ENCODE results near the gene RASSF1. TPM values are rescaled to one million over a fixed set of nuclear protein-coding genes. Genes with fewer than 3 reads are reported as not detected.
"Not testable (repeated sequence)": the region's sequence is repeated elsewhere in the genome, so short reads cannot be mapped to it uniquely, and the experiment has no call there.

Gene RASSF1
- total RNA-seq, 2 experiments from 2014 or later, result 75.8 to 76.5 TPM

DNA sequence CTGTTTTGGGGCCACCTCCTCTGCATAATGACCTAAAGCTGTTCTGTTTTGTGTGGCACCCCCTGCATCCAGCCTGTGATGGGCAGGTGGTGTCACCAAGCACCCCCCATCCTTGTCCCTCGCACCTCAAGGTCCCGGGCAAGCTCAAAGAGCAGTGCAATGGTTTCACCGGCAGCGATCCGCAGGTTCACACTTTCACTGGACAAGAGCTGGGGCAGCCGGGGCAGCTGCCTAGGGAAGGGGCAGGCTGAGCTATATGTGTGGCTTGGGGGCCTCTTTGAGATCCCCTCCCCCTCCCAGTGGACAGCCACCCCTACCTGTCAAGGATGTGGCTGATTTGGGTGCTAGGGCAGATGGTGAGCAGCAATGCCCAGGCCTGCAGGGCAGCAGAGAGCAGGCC, 51.5 kb downstream of the RASSF1 start:
- ATAC-seq, result no peak
- TF ChIP-seq, protein P1, sequence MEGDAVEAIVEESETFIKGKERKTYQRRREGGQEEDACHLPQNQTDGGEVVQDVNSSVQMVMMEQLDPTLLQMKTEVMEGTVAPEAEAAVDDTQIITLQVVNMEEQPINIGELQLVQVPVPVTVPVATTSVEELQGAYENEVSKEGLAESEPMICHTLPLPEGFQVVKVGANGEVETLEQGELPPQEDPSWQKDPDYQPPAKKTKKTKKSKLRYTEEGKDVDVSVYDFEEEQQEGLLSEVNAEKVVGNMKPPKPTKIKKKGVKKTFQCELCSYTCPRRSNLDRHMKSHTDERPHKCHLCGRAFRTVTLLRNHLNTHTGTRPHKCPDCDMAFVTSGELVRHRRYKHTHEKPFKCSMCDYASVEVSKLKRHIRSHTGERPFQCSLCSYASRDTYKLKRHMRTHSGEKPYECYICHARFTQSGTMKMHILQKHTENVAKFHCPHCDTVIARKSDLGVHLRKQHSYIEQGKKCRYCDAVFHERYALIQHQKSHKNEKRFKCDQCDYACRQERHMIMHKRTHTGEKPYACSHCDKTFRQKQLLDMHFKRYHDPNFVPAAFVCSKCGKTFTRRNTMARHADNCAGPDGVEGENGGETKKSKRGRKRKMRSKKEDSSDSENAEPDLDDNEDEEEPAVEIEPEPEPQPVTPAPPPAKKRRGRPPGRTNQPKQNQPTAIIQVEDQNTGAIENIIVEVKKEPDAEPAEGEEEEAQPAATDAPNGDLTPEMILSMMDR (IDR thresholded peaks at IDR 0.05), result no peak
- DNase-seq, result no peak
- Mint-ChIP-seq H3K27me3 (no peaks in the 10 kb centered on the region), H3K36me3 (ENCODE audit: low read depth) (peaks cover 37% of the 10 kb centered on the region), H3K4me1 (ENCODE audit: low read depth) (peaks cover 14% of the 10 kb centered on the region), H3K9me3 (no peaks in the 10 kb centered on the region), H3K27ac (no peak overlapping the region), H3K4me3 (peak overlapping the region; percentile 27)
- POLR2A ChIA-PET, result interaction anchor here (1.0 to 8.2 kb wide), 5 partner anchors 9 to 51 kb away, joined by 3 to 98 read pairs (median 6); partner anchors contain the start of genes HYAL3, LSMEM2 and NAA80
- CTCF ChIA-PET, result interaction anchor here (1.1 to 3.6 kb wide), 5 partner anchors 9 to 62 kb away, joined by 3 to 13 read pairs (median 7); partner anchors contain the start of genes HYAL3 and NAA80
- intact Hi-C loops (cut with micrococcal nuclease), result no loop called here

DNA sequence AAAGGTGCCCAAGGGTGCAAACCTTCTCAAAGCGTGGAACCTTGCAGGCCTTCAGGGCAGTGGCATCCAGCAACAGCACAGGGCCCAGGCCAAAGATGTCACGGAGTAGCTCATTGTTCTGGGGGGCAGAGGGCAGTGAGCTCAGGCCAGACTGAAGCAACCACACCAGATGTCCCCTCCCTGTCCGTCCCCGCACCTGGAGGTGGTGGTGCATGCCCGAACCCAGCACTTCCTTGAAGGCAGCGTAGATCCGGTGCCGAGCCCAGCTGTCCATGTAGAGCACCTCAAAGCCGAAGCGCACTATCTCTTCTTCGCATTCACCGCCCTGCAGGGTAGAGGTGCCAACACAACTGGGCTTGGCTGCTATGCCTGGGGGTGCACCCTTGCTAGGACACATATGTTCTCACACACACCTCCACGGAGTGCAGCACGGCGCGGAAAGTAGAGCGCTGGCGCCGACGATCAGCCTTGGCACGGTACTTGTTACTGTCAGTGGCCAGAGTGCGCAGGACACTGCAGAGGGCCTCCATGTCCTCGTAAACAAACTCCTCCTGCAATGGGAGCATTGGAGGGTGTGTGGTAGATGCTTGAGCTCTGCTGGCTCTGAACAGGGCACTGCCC, 52.1 kb downstream of the RASSF1 start:
- CTCF ChIA-PET, result interaction anchor here (1.1 to 3.6 kb wide), 4 partner anchors 13 to 62 kb away, joined by 3 to 13 read pairs (median 6); no protein-coding TSS in a partner anchor
- no peaks in the 10 kb centered on the region for H3K27me3 Mint-ChIP-seq
- H3K27ac Mint-ChIP-seq, result no peak overlapping the region
- DNase-seq, result no peak
- peaks cover 14% of the 10 kb centered on the region for H3K4me1 Mint-ChIP-seq (ENCODE audit: low read depth)
- POLR2A ChIA-PET, result interaction anchor here (1.0 to 8.2 kb wide), 6 partner anchors 8 to 48 kb away, joined by 3 to 98 read pairs (median 4); partner anchors contain the start of gene LSMEM2
- ATAC-seq, result no peak
- H3K36me3 Mint-ChIP-seq (ENCODE audit: low read depth), result peaks cover 37% of the 10 kb centered on the region
- no peaks in the 10 kb centered on the region for H3K9me3 Mint-ChIP-seq
- intact Hi-C loops (cut with micrococcal nuclease), result no loop called here
- H3K4me3 Mint-ChIP-seq, result no peak overlapping the region
- TF ChIP-seq, protein P1 (IDR thresholded peaks at IDR 0.05), result no peak

DNA sequence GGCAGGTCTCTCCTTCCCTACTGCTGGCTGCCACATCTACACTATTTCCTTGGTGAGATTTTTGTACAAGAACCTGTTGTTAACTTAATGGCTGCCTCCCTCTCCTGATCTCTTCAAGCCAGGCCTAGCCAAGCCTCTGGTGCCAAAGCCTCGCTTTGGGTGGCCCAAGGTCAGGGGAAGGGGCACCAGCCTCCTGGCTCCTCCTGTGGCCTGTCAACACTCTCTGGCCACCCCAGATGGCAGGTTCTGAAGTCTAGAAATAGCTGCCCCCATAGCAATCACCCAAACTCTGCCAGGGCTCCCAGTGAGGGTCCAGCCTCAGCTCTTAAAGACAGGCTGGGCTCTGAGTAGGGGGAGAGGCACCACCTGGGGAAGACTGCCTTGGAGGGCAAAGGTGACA, 53.4 kb downstream of the RASSF1 start:
- CTCF ChIA-PET, result interaction anchor here (1.3 to 3.6 kb wide), 3 partner anchors 12 to 40 kb away, joined by 3 to 13 read pairs (median 7); no protein-coding TSS in a partner anchor

DNA sequence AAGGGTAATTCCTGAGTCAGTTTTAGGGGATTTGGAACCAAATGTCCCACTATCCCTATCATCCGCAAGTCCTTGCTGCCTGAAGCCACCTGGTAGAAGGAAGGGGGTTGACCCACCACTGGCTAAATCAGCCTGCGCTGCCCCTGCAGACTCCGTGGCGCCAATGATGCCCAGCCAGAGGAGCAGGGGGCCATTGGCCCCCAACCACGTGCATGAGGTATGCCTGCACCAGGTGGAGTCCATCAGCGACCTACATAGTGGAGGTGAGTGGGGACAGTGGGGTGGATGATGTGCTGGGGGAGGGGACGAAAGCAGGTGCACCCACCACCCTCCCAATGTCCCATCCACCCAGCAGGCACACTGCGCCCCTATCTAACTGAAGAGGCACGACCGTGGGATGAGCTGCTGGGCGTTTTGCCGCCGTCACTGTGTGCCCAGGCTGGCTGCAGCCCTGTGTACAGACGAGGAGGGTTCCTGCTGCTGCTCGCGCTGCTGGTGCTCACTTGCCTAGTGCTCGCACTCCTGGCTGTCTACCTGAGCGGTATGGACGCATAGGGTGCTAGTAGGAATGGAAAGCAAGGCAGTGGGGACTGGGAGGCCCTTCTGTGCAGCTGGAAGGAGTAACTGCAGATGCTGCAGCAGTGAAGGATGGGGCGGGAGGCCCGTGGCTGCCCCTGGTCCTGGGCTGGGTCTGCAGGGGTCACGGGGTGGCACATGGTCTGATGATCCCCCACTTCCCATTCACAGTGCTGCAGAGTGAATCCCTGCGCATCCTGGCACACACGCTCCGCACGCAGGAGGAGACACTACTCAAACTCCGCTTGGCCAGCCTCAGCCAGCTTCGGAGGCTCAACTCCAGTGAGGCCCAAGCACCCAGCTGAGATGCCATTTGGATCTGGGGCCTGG, 54.1 kb downstream of the RASSF1 start:
- H3K9me3 Mint-ChIP-seq, result no peaks in the 10 kb centered on the region

More for the DNA sequence above, 53.4 kb downstream of the RASSF1 start:
- Mint-ChIP-seq H3K4me3 (no peak overlapping the region), H3K4me1 (ENCODE audit: low read depth) (peaks cover 8% of the 10 kb centered on the region), H3K27ac (no peak overlapping the region), H3K36me3 (ENCODE audit: low read depth) (peaks cover 37% of the 10 kb centered on the region), H3K27me3 (no peaks in the 10 kb centered on the region), H3K9me3 (no peaks in the 10 kb centered on the region)
- POLR2A ChIA-PET, result interaction anchor here (1.0 to 8.2 kb wide), 4 partner anchors 9 to 19 kb away, joined by 3 to 98 read pairs (median 6); partner anchors contain the start of gene LSMEM2
- DNase-seq (no peak), ATAC-seq (no peak)
- TF ChIP-seq, protein P1 (IDR thresholded peaks at IDR 0.05), result no peak
- intact Hi-C loops (cut with micrococcal nuclease), result no loop called here

DNA sequence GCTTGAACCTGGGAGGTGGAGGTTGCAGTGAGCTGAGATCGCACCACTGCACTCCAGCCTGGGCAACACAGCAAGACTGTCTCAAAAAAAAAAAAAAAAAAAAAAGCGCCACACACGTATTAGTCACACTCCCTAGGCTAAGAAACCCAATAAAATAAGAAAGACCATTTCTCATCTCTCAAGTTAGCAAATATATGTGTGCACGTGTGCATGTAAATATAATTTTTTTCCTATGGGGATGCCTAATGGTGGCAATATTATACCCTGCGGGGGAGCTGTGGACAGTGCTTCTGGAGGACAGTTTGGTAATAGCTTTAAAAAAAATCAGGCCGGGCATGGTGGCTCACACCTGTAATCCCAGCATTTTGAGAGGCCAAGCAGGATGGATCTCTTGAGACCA, 56.5 kb downstream of the RASSF1 start:
- H3K4me3 Mint-ChIP-seq; H3K9me3 Mint-ChIP-seq; intact Hi-C loops (cut with micrococcal nuclease); DNase-seq; H3K27me3 Mint-ChIP-seq; H3K27ac Mint-ChIP-seq; H3K4me1 Mint-ChIP-seq (ENCODE audit: low read depth); ATAC-seq: not testable (repeated sequence)
- CTCF ChIA-PET, result interaction anchor here (1.0 to 1.8 kb wide), 3 partner anchors 9 to 32 kb away, joined by 3 to 8 read pairs (median 5); no protein-coding TSS in a partner anchor
- peaks cover 18% of the 10 kb centered on the region for H3K36me3 Mint-ChIP-seq (ENCODE audit: low read depth)
- POLR2A ChIA-PET, result interaction anchor here (0.8 to 1.8 kb wide), 6 partner anchors 8 to 53 kb away, joined by 3 to 9 read pairs (median 4); partner anchors contain the start of genes IFRD2 and TUSC2

More for the DNA sequence above, 54.1 kb downstream of the RASSF1 start:
- ATAC-seq (no peak), DNase-seq (no peak)
- H3K36me3 Mint-ChIP-seq (ENCODE audit: low read depth), result peaks cover 37% of the 10 kb centered on the region
- peaks cover 8% of the 10 kb centered on the region for H3K4me1 Mint-ChIP-seq (ENCODE audit: low read depth)
- TF ChIP-seq, protein P1 (IDR thresholded peaks at IDR 0.05), result no peak
- no peak overlapping the region for H3K27ac Mint-ChIP-seq
- no peaks in the 10 kb centered on the region for H3K27me3 Mint-ChIP-seq
- no peak overlapping the region for H3K4me3 Mint-ChIP-seq
- POLR2A ChIA-PET, result interaction anchor here (0.8 to 8.2 kb wide), 2 partner anchors 8 to 52 kb away, joined by 4 to 98 read pairs; partner anchors contain the start of gene LSMEM2
- intact Hi-C loops (cut with micrococcal nuclease), result no loop called here
- CTCF ChIA-PET, result interaction anchor here (1.3 to 3.6 kb wide), 3 partner anchors 12 to 40 kb away, joined by 3 to 13 read pairs (median 7); no protein-coding TSS in a partner anchor

All from activated CD8-positive, alpha-beta T cell treated with anti-CD3 and anti-CD28 coated beads for 36 hours (primary cell).